Epidermal melanocyte (primary cell): ENCODE measurements around the gene CDH23.

Experiments
- DNase-seq: peaks from one replicate; pipeline ENCODE4 v3.0.0; 2011; ENCODE audit warnings: low spot score; ENCODE audit not compliant: insufficient read length

CDH23 gene

GRCh38 chr10:71657604-71658466, 261.1 kb downstream of the CDH23 start:
- no peak for DNase-seq

GRCh38 chr10:71658467-71658745, 261.7 kb downstream of the CDH23 start:
- no peak for DNase-seq

- DNase-seq, result no peak
Measured at GRCh38 chr10:71659111-71659634, 262.5 kb downstream of the CDH23 start.

GRCh38 chr10:71659737-71660136, 263.0 kb downstream of the CDH23 start:
- DNase-seq, result no peak

GRCh38 chr10:71660313-71660712, 263.6 kb downstream of the CDH23 start:
- DNase-seq, result no peak

GRCh38 chr10:71661060-71661622, 264.4 kb downstream of the CDH23 start:
- no peak for DNase-seq

- no peak for DNase-seq
Measured at GRCh38 chr10:71661779-71662336, 265.1 kb downstream of the CDH23 start.

- no peak for DNase-seq
Measured at GRCh38 chr10:71663311-71663710, 266.6 kb downstream of the CDH23 start.

GRCh38 chr10:71664585-71664984, 267.9 kb downstream of the CDH23 start:
- DNase-seq, result no peak

GRCh38 chr10:71665456-71665855, 268.7 kb downstream of the CDH23 start:
- DNase-seq, result no peak

GRCh38 chr10:71666639-71667386, 270.1 kb downstream of the CDH23 start:
- no peak for DNase-seq

- no peak for DNase-seq
Measured at GRCh38 chr10:71667387-71667752, 270.6 kb downstream of the CDH23 start.

GRCh38 chr10:71671994-71672946, 275.6 kb downstream of the CDH23 start:
- DNase-seq, result no peak

- no peak for DNase-seq
Measured at GRCh38 chr10:71675295-71675970, 278.7 kb downstream of the CDH23 start.

GRCh38 chr10:71677261-71677660, 280.5 kb downstream of the CDH23 start:
- no peak for DNase-seq

GRCh38 chr10:71678057-71678805, 281.5 kb downstream of the CDH23 start:
- no peak for DNase-seq

GRCh38 chr10:71679425-71679824, 282.7 kb downstream of the CDH23 start:
- no peak for DNase-seq

GRCh38 chr10:71681977-71682376, 285.3 kb downstream of the CDH23 start:
- DNase-seq, result no peak

- DNase-seq, result no peak
Measured at GRCh38 chr10:71683301-71683700, 286.6 kb downstream of the CDH23 start.
